HEK293 (cell line): Measurements from ENCODE around the gene PITPNM3.

ENCODE experiments used
- CTCF ChIA-PET: fragments of 350-600 bp; formaldehyde crosslinking; extraction: SDS; loops from one replicate; lab custom pipeline; 2021; ENCODE audit warnings: antibody characterized with exemption; lab: Yijun Ruan, JAX
- POLR2A ChIA-PET: fragments of 300-600 bp; formaldehyde crosslinking; extraction: SDS; loops from one replicate; lab custom pipeline; 2020; ENCODE audit warnings: antibody characterized with exemption, inconsistent platforms; lab: Yijun Ruan, JAX
- H3K27ac ChIP-seq: fragments of 200-500 bp; sonication (Bioruptor generic); 2 replicates; pipeline ENCODE4 v1.5.1; 2014; ENCODE audit warnings: low read depth, low read length, control low read depth, inconsistent platforms; ENCODE audit errors: extremely low read depth
- H3K36me3 ChIP-seq, 2 experiments: fragments of 200-500 bp in 1 of 2; sonication (Bioruptor generic) in 1 of 2; 1 replicate in 1 of 2; 2 replicates in 1 of 2; pipeline ENCODE4 v1.5.1; 2014 to 2017; ENCODE audit warnings: inconsistent platforms in 2 of 2, low read length in 2 of 2; ENCODE audit not compliant: control insufficient read depth in 2 of 2, insufficient read depth in 1 of 2
- H3K4me1 ChIP-seq: fragments of 200-500 bp; sonication (Bioruptor generic); 2 replicates; pipeline ENCODE4 v1.5.1; 2014; ENCODE audit warnings: mild to moderate bottlenecking, low read length, inconsistent platforms; ENCODE audit not compliant: control insufficient read depth, insufficient read depth
- H3K4me3 ChIP-seq: 2 replicates; pipeline ENCODE4 v1.5.1; 2011; ENCODE audit warnings: low read depth, mild to moderate bottlenecking, control low read depth, low read length, moderate library complexity
- H3K9me3 ChIP-seq: fragments of 200-500 bp; sonication (Bioruptor generic); 2 replicates; pipeline ENCODE4 v1.5.1; 2014; ENCODE audit warnings: low read depth, low read length, inconsistent platforms; ENCODE audit not compliant: control insufficient read depth, insufficient read depth
- FEZF1 ChIP-seq: fragments of 450-650 bp; formaldehyde crosslinking; IDR thresholded peaks from 2 replicates; pipeline ENCODE4 v1.5.1; 2016; ENCODE audit warnings: missing biosample characterization, missing genetic modification characterization
- OVOL3 ChIP-seq: fragments of 450-650 bp; formaldehyde crosslinking; IDR thresholded peaks from 2 replicates; pipeline ENCODE4 v1.5.1; 2016; ENCODE audit warnings: missing biosample characterization, missing genetic modification characterization
- SP7 ChIP-seq: fragments of 450-650 bp; formaldehyde crosslinking; IDR thresholded peaks from 2 replicates; pipeline ENCODE4 v1.5.1; 2016; ENCODE audit warnings: missing biosample characterization, missing genetic modification characterization
- YY1 ChIP-seq: fragments of 450-650 bp; formaldehyde crosslinking; IDR thresholded peaks from 2 replicates; pipeline ENCODE4 v1.5.1; 2018; ENCODE audit warnings: missing biosample characterization, missing genetic modification characterization
- ZBTB17 ChIP-seq: fragments of 450-650 bp; formaldehyde crosslinking; IDR thresholded peaks from 2 replicates; pipeline ENCODE4 v1.5.1; 2016; ENCODE audit warnings: missing biosample characterization, missing genetic modification characterization
- ZFP3 ChIP-seq: fragments of 450-650 bp; formaldehyde crosslinking; IDR thresholded peaks from 2 replicates; pipeline ENCODE4 v1.5.1; 2016; ENCODE audit warnings: low read depth, missing biosample characterization, missing genetic modification characterization
- ZFP37 ChIP-seq: fragments of 450-650 bp; formaldehyde crosslinking; IDR thresholded peaks from 2 replicates; pipeline ENCODE4 v1.5.1; 2016; ENCODE audit warnings: missing biosample characterization, missing genetic modification characterization
- ZFP41 ChIP-seq: fragments of 450-650 bp; formaldehyde crosslinking; IDR thresholded peaks from 2 replicates; pipeline ENCODE4 v1.5.1; 2016; ENCODE audit warnings: missing biosample characterization, missing genetic modification characterization, borderline replicate concordance
- ZIC2 ChIP-seq: fragments of 450-650 bp; formaldehyde crosslinking; IDR thresholded peaks from 2 replicates; pipeline ENCODE4 v1.5.1; 2016; ENCODE audit warnings: missing biosample characterization, missing genetic modification characterization
- ZNF133 ChIP-seq: fragments of 450-650 bp; formaldehyde crosslinking; IDR thresholded peaks from 2 replicates; pipeline ENCODE4 v1.5.1; 2016; ENCODE audit warnings: missing biosample characterization, missing genetic modification characterization
- ZNF311 ChIP-seq: fragments of 450-650 bp; formaldehyde crosslinking; IDR thresholded peaks from 2 replicates; pipeline ENCODE4 v1.5.1; 2017; ENCODE audit warnings: missing biosample characterization, missing genetic modification characterization, borderline replicate concordance
- ZNF426 ChIP-seq: fragments of 450-650 bp; formaldehyde crosslinking; IDR thresholded peaks from 2 replicates; pipeline ENCODE4 v1.5.1; 2017; ENCODE audit warnings: missing biosample characterization, missing genetic modification characterization, mild to moderate bottlenecking, inconsistent platforms, moderate library complexity
- ZNF585B ChIP-seq: fragments of 450-650 bp; formaldehyde crosslinking; IDR thresholded peaks from 2 replicates; pipeline ENCODE4 v1.5.1; 2016; ENCODE audit warnings: missing biosample characterization, missing genetic modification characterization
- ZNF792 ChIP-seq: fragments of 450-650 bp; formaldehyde crosslinking; IDR thresholded peaks from 2 replicates; pipeline ENCODE4 v1.5.1; 2016; ENCODE audit warnings: missing biosample characterization, missing genetic modification characterization
- ZSCAN30 ChIP-seq: fragments of 450-650 bp; IDR thresholded peaks from 2 replicates; pipeline ENCODE4 v1.5.1; 2018; ENCODE audit warnings: missing biosample characterization, mild to moderate bottlenecking, missing genetic modification characterization, moderate library complexity
- TF ChIP-seq, protein P1 (sequence below): fragments of 450-650 bp; formaldehyde crosslinking; IDR thresholded peaks from 2 replicates; pipeline ENCODE4 v1.5.1; 2017; ENCODE audit warnings: missing biosample characterization, missing genetic modification characterization
- TF ChIP-seq, protein P2 (sequence below): fragments of 450-650 bp; formaldehyde crosslinking; IDR thresholded peaks from 2 replicates; pipeline ENCODE4 v1.5.1; 2017; ENCODE audit warnings: missing biosample characterization, missing genetic modification characterization
- TF ChIP-seq, protein P3 (sequence below): fragments of 450-650 bp; formaldehyde crosslinking; IDR thresholded peaks from 2 replicates; pipeline ENCODE4 v1.5.1; 2016; ENCODE audit warnings: missing biosample characterization, missing genetic modification characterization

Gene PITPNM3

DNA sequence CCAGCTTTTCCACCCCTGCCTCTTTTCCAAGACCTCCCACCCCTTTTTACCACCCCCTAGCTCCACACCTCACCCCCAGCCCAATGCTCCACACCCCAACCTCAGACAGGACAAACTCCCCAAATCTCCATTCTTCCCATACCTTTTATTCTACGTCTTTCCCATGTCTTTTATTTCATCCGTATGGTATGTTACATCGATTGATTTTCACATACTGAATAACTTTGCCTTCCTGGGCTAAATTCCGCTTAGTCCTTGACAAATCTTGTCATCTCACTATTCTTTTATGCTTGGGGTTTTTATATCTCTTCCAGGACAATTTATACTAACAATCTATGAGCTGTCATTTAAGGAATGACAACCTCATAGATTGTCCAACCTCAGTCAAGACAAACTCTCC lies 46.4 kb downstream of the PITPNM3 start (continued):
- TF ChIP-seq, protein P1, sequence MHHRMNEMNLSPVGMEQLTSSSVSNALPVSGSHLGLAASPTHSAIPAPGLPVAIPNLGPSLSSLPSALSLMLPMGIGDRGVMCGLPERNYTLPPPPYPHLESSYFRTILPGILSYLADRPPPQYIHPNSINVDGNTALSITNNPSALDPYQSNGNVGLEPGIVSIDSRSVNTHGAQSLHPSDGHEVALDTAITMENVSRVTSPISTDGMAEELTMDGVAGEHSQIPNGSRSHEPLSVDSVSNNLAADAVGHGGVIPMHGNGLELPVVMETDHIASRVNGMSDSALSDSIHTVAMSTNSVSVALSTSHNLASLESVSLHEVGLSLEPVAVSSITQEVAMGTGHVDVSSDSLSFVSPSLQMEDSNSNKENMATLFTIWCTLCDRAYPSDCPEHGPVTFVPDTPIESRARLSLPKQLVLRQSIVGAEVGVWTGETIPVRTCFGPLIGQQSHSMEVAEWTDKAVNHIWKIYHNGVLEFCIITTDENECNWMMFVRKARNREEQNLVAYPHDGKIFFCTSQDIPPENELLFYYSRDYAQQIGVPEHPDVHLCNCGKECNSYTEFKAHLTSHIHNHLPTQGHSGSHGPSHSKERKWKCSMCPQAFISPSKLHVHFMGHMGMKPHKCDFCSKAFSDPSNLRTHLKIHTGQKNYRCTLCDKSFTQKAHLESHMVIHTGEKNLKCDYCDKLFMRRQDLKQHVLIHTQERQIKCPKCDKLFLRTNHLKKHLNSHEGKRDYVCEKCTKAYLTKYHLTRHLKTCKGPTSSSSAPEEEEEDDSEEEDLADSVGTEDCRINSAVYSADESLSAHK (tag by site-specific recombination), result no peak

DNA sequence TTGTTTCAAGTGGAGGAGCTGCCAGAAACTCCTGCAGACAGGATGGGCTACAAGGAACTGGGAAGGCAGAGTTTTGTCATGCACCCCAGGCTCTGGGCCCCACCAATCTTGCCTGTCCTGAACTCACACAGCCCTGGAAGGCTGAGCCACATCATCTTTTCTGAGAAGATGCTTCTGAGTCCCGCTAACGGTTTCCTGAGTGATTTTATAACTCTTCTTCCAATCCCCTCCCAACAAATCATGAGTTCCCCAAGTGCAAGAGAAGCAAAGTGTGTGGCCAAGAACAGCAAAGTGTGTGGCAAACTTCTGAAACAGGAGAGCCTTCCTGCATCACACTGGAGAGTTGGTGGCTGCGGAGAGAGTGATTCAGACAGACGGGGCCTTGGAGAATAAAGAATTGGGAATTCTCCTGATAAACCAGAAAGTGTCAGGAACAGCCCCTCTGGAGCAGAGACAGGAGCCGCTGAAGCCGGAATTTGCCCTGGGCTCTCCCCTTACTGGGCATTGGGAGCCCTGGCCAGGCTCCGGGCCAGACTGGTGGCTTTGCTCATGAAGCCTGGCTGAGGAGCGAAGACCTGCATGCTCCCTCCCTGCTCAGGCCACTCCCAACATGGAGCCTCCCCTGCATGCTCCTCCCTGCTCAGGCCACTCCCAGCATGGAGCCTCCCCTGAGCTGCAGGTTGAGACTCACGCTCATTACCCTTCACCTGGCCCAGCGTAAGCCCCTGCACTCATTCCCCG lies 47.2 kb downstream of the PITPNM3 start:
- Histone ChIP-seq H3K9me3 (no peaks in the 10 kb centered on the region), H3K36me3 (no peaks in the 10 kb centered on the region), H3K4me3 (no peak overlapping the region), H3K4me1 (no peaks in the 10 kb centered on the region), H3K27ac (no peak overlapping the region)
- TF ChIP-seq, protein P2, sequence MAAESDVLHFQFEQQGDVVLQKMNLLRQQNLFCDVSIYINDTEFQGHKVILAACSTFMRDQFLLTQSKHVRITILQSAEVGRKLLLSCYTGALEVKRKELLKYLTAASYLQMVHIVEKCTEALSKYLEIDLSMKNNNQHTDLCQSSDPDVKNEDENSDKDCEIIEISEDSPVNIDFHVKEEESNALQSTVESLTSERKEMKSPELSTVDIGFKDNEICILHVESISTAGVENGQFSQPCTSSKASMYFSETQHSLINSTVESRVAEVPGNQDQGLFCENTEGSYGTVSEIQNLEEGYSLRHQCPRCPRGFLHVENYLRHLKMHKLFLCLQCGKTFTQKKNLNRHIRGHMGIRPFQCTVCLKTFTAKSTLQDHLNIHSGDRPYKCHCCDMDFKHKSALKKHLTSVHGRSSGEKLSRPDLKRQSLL, result no peak
- TF ChIP-seq YY1, result 0 out of 2 replicates have a peak, but pooled peaks have one; percentile 32
- ChIA-PET POLR2A (no interaction called here), CTCF (no interaction called here)

DNA sequence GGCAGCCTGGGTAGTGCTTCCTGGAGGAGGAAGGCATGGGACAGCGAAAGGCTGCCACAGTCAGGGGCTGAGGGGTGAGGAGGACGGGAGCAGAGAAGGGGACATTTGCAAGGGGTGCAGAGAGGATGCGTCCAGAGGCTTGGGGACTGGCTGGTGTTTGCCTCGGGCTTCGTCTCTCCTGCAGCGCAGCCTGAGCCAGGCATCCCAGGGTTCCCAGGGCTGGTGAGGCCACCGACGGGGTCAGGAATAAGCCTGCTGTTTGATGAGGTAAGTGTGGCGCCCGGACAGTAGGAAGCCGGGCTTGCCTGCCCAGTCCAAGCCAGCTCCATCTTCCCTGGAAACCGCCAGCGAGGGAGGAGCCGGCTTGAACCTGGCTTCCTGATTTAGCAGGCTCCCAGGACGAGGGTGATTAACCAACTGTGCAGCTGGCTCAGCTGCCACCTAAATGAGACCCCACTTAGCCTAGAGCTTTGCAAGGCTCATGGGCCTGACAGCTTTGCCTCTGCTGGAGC lies 47.8 kb downstream of the PITPNM3 start:
- CTCF ChIA-PET, result no interaction called here
- H3K4me1 ChIP-seq, result no peaks in the 10 kb centered on the region
- no peak overlapping the region for H3K27ac ChIP-seq

DNA sequence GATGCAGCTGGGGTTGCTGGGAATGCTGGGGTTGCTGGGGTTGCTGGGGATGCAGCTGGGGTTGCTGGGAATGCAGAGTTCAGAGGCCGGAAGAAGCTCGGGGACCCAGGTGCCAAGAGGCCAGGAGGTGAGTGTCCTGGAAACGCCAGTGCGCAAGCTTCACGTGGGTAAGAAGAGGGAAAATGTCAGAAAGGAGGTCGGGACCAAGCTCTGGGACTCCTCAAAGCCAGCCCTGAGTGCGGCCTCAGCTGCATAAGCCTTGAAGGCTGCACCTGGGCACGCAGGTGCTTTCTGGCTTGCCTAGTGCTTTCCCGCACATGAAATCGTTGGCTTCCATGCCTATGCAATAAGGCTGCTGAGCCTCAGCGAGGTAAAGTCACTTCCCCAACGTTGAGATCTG lies 48.3 kb downstream of the PITPNM3 start:
- Histone ChIP-seq H3K36me3 (no peaks in the 10 kb centered on the region), H3K9me3 (no peaks in the 10 kb centered on the region)
- no peak for TF ChIP-seq OVOL3 (tag by site-specific recombination)
- TF ChIP-seq ZNF792, result no peak
- TF ChIP-seq ZNF311 (tag by site-specific recombination), result no peak
- TF ChIP-seq ZNF133 (tag by site-specific recombination), result no peak
- TF ChIP-seq SP7, result no peak
- TF ChIP-seq, protein P3, sequence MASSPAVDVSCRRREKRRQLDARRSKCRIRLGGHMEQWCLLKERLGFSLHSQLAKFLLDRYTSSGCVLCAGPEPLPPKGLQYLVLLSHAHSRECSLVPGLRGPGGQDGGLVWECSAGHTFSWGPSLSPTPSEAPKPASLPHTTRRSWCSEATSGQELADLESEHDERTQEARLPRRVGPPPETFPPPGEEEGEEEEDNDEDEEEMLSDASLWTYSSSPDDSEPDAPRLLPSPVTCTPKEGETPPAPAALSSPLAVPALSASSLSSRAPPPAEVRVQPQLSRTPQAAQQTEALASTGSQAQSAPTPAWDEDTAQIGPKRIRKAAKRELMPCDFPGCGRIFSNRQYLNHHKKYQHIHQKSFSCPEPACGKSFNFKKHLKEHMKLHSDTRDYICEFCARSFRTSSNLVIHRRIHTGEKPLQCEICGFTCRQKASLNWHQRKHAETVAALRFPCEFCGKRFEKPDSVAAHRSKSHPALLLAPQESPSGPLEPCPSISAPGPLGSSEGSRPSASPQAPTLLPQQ (tag by site-specific recombination), result no peak
- no peak for TF ChIP-seq ZSCAN30 (tag by site-specific recombination)
- no peak for TF ChIP-seq ZNF426 (tag by site-specific recombination)
- TF ChIP-seq FEZF1, result no peak
- TF ChIP-seq ZFP41 (tag by site-specific recombination), result no peak
- TF ChIP-seq ZBTB17 (tag by site-specific recombination), result no peak
- TF ChIP-seq ZNF585B, result no peak
- no peak for TF ChIP-seq ZFP3
- TF ChIP-seq, all 188 proteins: peak for 0
- H3K4me1 ChIP-seq, result no peaks in the 10 kb centered on the region
- no peak overlapping the region for H3K27ac ChIP-seq
- CTCF ChIA-PET, result no interaction called here
- POLR2A ChIA-PET, result interaction anchor here (0.6 kb wide), 1 partner anchor 17 kb away, joined by 3 read pairs; no protein-coding TSS in a partner anchor
- H3K4me3 ChIP-seq, result no peak overlapping the region

More for the DNA sequence above, 47.8 kb downstream of the PITPNM3 start:
- no peaks in the 10 kb centered on the region for H3K9me3 ChIP-seq
- no peaks in the 10 kb centered on the region for H3K36me3 ChIP-seq
- TF ChIP-seq ZIC2 (tag by site-specific recombination), result peak; percentile 72
- no peak for TF ChIP-seq ZFP37 (tag by site-specific recombination)
- POLR2A ChIA-PET, result no interaction called here
- H3K4me3 ChIP-seq, result no peak overlapping the region
